Prostate gland (tissue), 2 donors: Measurements from ENCODE around the gene SMIM23.

Experiments used
- CTCF ChIP-seq, 4 experiments: fragments of 200-600 bp in 2 of 4; fragments of 450-650 bp in 2 of 4; sonication (generic) in 2 of 4; IDR thresholded peaks; 1 replicate in 3 of 4; 2 replicates in 1 of 4; pipeline ENCODE4 v1.5.1; 2016 to 2019; ENCODE audit warnings: antibody characterized with exemption in 4 of 4, mild to moderate bottlenecking in 2 of 4, moderate library complexity in 2 of 4
- POLR2A ChIP-seq: fragments of 450-650 bp; IDR thresholded peaks from one replicate; pipeline ENCODE4 v1.6.1; 2016; ENCODE audit warnings: antibody characterized with exemption, mild to moderate bottlenecking
- POLR2AphosphoS5 ChIP-seq: sonication (generic); formaldehyde crosslinking; IDR thresholded peaks from one replicate; pipeline ENCODE4 v1.6.1; 2017; ENCODE audit warnings: antibody characterized with exemption

GRCh38 chr5:171770153-171770552, 15.5 kb upstream of the SMIM23 start:
- TF ChIP-seq CTCF (IDR thresholded peaks at IDR 0.05) (no peak), POLR2AphosphoS5 (no peak), POLR2A (no peak)
